ENCODE results near the gene MBD4.

The MBD4 gene

GRCh38 chr3:129382366-129382765 lies 57.4 kb downstream of the MBD4 start:
- no peak for DNase-seq (ENCODE audit: low read depth)
